Cardiac muscle cell (in vitro differentiated cells and primary cell): ENCODE results near the gene OVCA2. TPM values are rescaled to one million over a fixed set of nuclear protein-coding genes. Genes with fewer than 3 reads are reported as not detected.

Source experiments
- DNase-seq, 2 donors: peaks; one replicate each; pipeline versions ENCODE4 v3.0.0 to v3.0.0-alpha.2; 2010 to 2017; ENCODE audit warnings: low read depth in 1 of 2, low spot score in 1 of 2
- H3K27ac ChIP-seq: fragments of 200-600 bp; sonication (generic); 2 replicates; pipeline ENCODE4 v1.5.1; 2016
- H3K27me3 ChIP-seq: fragments of 200-600 bp; sonication (generic); 2 replicates; pipeline ENCODE4 v1.6.0; 2016; ENCODE audit warnings: control low read depth
- H3K36me3 ChIP-seq: fragments of 200-600 bp; sonication (generic); 2 replicates; pipeline ENCODE4 v1.5.1; 2016; ENCODE audit warnings: control low read depth
- H3K4me1 ChIP-seq: fragments of 200-600 bp; sonication (generic); 2 replicates; pipeline ENCODE4 v1.8.1; 2017; ENCODE audit warnings: low read depth, mild to moderate bottlenecking, mixed run types
- H3K4me3 ChIP-seq: fragments of 200-600 bp; sonication (generic); 2 replicates; pipeline ENCODE4 v1.5.1; 2016; ENCODE audit warnings: mild to moderate bottlenecking
- H3K9me3 ChIP-seq: fragments of 200-600 bp; sonication (generic); 2 replicates; pipeline ENCODE4 v1.5.1; 2017; ENCODE audit warnings: low read depth, mild to moderate bottlenecking, control low read depth
- CTCF ChIP-seq: IDR thresholded peaks from 2 replicates; pipeline ENCODE4 v1.5.1; 2012; ENCODE audit warnings: low read depth, mild to moderate bottlenecking, low read length
- polyA plus RNA-seq: library from polyadenylated mRNA; unstranded; fragments of >200 nt; fragmentation: Nextera tagmentation; extraction: Ambion mirVana; gene quantifications from 2 replicates; pipeline ENCODE4 v1.2.1, GENCODE V29; 2016
- total RNA-seq: library from RNA; depleted of rRNA; stranded (reverse); fragments of >200 nt; gene quantifications from 2 replicates; pipeline ENCODE4 v1.2.3, GENCODE V29; 2016

The OVCA2 gene
- total and polyA plus RNA-seq, 2 experiments from 2014 or later, result 36.8 to 40.6 TPM

- peaks cover 11% of the 10 kb centered on the region for H3K4me1 ChIP-seq
- H3K27ac ChIP-seq, result no peak overlapping the region
- peak in 1 of 2 donors; percentile 70 for DNase-seq
- TF ChIP-seq CTCF, result no peak
- H3K36me3 ChIP-seq, result no peaks in the 10 kb centered on the region
- H3K4me3 ChIP-seq, result peak overlapping the region; percentile 39
- no peaks in the 10 kb centered on the region for H3K9me3 ChIP-seq
- H3K27me3 ChIP-seq, result peaks cover 95% of the 10 kb centered on the region
Observed at GRCh38 chr17:2055292-2056205, 13.7 kb downstream of the OVCA2 start.

- Histone ChIP-seq H3K9me3 (no peaks in the 10 kb centered on the region), H3K27ac (no peak overlapping the region), H3K27me3 (peaks cover 95% of the 10 kb centered on the region), H3K36me3 (no peaks in the 10 kb centered on the region), H3K4me3 (no peak overlapping the region), H3K4me1 (peaks cover 4% of the 10 kb centered on the region)
- no peak for TF ChIP-seq CTCF
- DNase-seq, result peak; percentile 51 to 73
Observed at GRCh38 chr17:2056206-2057174, 14.7 kb downstream of the OVCA2 start.

- H3K27me3 ChIP-seq, result peaks cover 92% of the 10 kb centered on the region
- no peak overlapping the region for H3K4me3 ChIP-seq
- H3K27ac ChIP-seq, result no peak overlapping the region
- peak; percentile 46 to 58 for DNase-seq
- no peak for TF ChIP-seq CTCF
- H3K9me3 ChIP-seq, result no peaks in the 10 kb centered on the region
- H3K36me3 ChIP-seq, result no peaks in the 10 kb centered on the region
- peaks cover 4% of the 10 kb centered on the region for H3K4me1 ChIP-seq
Observed at GRCh38 chr17:2057175-2057759, 15.4 kb downstream of the OVCA2 start.

- Histone ChIP-seq H3K4me1 (peaks cover 11% of the 10 kb centered on the region), H3K27me3 (peaks cover 90% of the 10 kb centered on the region), H3K9me3 (no peaks in the 10 kb centered on the region), H3K4me3 (no peak overlapping the region), H3K36me3 (no peaks in the 10 kb centered on the region), H3K27ac (no peak overlapping the region)
- DNase-seq, result peak in 1 of 2 donors; percentile 62
- TF ChIP-seq CTCF, result no peak
Observed at GRCh38 chr17:2057760-2058585, 16.2 kb downstream of the OVCA2 start.
